GM21786 (cell line): Measurements from ENCODE around the gene CFAP410.
"Not testable (repeated sequence)": the region's sequence is repeated elsewhere in the genome, so short reads cannot be mapped to it uniquely, and the experiment has no call there.

Experiments
- ATAC-seq: cut with Tn5 transposase; IDR thresholded peaks from one replicate; pipeline ENCODE4 v1.9.1; 2021; ENCODE audit not compliant: unreplicated experiment

Gene CFAP410

DNA sequence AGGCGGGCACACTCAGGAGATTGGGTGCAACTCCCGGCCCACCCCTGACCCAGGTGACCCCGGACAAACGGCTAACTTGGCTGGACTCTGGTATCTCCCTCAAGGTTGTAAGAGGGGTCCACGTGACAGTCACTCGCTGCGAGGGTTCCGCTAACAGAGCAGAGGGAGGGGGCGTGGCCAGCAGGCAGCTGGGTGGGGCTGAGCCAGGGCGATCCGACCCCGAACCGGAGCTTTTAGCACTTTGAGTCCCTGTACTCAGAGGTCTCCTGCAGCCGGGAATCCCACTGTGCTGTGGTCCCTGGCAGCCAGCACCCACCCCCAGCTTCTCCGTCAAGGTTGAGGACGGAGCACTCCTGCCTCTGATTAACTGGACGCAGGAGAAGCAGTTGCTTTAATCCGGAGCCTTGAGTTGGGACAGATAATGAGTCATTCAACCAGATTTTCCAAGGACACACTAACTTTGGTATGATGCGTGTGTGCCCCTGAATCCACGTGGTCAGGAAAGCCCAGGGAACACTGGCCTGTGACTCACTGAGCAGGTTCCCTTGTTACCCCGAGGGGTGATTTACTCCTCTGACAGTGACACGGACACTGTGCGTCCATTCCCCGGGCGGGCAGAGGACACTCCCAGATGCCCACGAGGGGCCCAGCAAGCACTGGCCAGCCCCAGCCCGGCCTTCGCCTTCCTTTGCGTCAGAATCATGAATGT lies 31.0 kb upstream of the CFAP410 start:
- ATAC-seq: no peak

DNA sequence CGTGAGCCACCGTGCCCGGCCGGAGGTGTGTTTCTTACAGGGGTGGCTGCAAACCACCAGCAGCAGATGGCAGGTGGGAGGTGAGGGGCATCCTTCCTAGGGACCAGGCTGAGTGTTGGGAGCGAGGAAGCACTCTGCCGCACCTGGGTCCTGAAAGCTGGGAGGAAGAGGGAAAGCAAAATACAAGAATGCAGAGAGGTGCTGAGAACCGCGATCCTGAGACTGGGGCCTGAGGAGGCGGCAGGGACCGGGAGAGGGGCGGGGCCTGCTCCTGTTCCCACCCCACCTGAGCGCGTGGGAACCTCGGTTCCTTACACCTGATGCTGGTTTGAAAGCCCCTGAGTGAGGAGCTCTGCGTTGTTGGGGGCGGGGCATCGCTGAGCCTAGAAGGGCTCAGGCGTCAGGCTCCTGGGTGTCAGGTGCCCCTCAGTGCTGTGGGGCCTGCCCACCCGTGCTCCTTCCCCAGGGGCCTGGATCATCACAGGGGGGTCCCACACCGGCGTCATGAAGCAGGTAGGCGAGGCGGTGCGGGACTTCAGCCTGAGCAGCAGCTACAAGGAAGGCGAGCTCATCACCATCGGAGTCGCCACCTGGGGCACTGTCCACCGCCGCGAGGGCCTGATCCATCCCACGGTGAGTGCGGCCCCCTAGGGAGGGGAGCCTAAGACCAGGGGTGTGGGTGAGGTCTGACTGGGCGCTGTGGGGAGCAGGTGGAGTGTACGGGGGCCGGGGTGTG lies 29.7 kb upstream of the CFAP410 start:
- ATAC-seq: no peak

DNA sequence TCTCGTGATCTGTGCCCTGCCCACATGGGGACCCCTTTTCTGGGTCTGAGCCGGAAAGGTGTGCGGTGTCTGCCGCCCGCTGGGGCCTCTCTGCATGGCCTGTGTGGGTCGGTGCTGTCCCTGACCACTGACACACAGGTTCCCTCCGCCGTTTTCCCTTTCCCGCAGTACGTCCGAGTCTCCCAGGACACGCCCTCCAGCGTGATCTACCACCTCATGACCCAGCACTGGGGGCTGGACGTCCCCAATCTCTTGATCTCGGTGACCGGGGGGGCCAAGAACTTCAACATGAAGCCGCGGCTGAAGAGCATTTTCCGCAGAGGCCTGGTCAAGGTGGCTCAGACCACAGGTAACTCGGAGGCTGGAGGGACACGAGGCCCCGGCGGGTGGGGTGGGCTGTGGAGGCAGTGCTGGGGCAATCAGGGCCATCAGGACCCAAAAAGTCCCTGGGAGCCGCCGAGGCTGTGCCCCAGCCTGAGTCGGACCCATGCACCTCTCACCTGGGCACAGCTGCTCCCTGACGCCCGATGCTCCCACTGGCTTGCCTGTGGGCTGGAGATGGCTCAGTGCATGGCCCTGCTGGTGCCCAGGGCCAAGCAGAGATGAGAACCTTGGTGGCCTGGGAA lies 27.5 kb upstream of the CFAP410 start:
- ATAC-seq: no peak

DNA sequence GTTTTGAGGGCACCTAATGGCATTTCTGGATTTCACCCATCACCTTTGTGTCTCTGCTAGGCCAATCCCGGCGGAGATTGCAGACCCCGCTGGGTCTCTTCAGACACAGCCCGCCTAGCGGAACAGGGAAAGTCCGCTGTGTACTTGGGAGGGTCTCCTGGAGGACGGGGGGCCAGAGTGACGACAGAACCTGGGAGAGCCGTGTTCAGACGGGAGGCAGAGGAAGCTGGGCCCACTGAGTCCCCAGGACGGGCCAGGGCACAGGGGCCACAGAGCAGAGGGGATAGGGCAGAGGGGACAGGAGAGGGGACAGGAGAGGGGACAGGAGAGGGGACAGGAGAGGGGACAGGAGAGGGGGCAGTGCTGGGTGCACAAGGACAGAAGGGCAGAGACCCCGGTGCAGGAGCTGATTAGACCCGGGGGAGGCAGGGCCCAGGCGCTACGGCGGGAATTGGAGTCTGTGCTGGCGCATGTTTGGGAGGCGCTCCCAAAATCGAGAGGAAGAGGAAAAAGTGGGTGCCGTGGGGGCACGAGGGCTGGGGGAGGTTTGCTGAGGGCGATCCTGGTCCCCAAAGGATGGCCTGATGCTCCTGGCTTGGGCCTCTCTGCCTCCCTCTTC lies 26.9 kb upstream of the CFAP410 start:
- ATAC-seq: no peak

DNA sequence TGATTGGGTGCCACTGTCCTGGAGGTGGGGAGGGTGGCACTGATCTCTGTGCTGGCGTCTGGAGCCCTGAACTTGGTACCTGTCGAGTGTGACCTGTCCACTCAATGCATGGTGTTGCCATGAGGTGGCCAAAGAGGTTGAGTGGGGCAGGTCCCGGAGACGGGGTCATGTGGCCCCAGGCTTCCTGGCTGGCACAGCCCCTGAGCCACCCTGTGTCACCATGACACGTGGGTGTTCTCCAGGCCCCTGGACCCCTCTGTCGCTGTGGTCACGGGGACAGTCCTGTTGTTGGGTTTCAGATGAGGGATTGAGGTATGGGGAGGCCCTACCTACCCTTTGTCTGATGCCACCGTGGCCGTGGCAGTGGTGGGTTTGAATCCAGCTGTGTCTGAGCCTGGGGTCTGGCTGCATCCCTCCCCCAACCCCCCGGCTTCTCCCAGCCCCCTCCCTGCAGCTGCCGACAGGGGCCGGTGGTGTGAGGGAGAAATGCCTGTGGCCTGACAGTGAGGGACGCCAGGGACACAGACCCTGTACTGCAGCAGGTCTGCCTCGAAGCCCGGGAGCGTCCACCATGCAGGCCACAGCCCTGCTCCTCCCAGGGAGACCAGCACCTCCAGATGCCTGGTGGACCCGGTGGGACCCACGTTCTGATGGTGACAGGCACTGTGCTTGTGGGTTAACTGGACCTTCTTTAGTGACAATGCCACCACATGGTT lies 26.2 kb upstream of the CFAP410 start:
- ATAC-seq: no peak

DNA sequence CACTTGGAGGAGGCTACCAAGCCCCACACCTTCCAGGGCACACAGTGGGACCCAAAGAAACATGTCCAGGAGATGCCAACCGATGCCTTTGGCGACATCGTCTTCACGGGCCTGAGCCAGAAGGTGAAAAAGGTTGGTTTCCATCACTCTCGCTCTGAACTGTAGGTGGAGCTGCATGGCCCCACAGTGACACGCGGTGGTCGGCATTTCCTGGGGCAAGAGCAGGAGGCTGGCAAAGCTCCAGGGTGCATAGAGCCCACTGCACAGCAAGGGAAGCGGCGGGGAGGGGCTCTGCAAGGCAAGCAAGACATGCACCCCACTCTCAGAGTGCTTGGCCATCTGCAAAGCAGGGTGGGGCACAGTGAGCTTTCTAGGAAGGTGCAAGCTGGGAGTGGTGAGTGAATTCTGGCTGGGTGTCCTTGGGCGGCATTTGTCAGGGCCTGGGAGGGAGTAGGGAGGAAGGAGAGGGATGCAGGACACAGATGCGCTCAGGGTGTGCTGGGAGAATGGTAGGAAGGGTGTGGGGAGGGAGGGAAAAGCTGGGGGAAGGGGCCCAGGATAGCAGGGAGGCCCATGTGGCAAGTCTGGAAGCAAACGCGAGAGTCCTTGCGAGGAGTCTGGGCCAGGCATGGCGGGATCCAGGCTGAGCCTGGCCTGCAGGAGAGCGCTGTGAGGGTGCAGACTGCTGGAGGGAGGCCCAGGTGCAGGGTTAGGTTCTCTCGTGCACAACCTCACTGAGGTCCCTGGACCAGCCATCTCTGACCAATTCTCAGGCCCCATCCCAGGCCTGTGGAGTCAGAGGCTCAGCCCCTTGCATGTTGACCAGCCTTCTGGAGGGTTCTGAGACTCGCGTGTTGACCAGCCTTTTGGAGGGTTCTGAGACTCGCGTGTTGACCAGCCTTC lies 25.2 kb upstream of the CFAP410 start:
- ATAC-seq: no peak

DNA sequence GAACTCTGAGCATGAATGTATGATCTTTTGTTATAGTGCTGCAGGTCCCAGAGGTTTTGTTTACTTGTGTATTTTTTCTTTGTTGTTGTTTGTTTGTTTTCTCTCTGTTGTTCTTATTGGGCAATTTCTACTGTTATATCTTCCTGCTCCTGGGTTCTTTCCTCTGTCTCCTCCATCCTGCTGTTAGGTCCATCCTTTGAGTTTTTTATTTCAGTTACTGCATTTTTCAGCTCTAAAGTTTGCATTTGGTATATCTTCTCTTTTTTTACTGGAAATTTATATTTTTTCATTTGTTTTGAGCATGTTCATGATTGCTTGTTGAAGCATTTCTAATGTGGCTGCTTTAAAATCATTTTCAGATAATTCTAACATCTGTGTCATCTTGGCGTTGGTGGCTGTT lies 24.1 kb upstream of the CFAP410 start:
- ATAC-seq: no peak

DNA sequence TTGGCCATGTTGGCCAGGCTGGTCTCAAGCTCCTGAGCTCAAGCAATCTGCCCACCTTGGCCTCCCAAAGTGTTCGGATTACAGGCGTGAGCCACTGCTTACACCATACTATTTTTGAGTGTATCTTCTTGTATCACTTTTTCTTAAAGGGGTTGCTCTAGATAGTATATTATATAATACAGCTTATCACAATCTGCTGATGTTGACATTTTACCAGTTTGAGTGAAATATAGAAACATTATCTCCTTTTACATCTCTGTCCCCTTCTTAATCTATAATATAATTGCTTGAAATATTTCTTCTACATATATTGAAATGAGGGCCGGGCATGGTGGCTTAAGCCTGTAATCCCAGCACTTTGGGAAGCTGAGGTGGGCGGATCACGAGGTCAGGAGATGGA lies 22.7 kb upstream of the CFAP410 start:
- not testable (repeated sequence) for ATAC-seq

DNA sequence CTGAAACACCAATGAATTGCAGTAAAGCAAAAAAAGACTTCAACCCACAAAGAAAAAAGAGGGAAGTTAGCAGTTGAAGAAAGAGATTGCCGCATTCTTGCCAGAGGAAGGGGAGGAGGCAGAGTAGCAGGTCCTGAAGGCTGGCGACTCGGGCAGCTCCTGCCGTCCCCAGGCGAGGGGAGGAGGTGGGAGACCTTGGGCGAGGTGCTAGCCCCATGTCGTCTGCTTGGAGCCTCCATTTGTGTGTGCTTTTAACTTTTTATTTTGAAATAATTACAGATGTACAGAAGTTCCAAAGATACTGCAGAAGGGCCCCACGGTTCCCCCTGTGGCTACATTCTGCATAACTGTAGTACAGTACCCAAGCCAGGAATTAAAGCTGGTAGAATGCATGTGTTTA lies 21.0 kb upstream of the CFAP410 start:
- ATAC-seq: no peak

DNA sequence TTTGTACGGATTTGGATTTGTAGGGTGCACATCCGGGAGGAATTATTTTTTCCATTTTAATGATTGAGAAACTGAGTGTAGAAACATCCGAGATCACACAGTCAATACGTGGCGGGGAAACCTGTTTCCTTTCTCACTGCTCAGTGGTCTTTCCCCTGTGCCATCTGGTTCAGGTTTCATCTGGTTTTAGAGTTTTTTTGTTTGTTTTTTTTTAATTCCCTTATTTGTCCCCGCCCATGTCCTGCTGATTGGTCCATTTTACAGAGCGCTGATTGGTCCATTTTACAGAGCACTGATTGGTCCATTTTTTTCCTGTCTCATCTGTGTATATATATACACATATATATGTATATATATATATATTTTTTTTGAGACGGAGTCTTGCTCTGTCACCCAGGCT lies 20.2 kb upstream of the CFAP410 start:
- ATAC-seq: no peak

DNA sequence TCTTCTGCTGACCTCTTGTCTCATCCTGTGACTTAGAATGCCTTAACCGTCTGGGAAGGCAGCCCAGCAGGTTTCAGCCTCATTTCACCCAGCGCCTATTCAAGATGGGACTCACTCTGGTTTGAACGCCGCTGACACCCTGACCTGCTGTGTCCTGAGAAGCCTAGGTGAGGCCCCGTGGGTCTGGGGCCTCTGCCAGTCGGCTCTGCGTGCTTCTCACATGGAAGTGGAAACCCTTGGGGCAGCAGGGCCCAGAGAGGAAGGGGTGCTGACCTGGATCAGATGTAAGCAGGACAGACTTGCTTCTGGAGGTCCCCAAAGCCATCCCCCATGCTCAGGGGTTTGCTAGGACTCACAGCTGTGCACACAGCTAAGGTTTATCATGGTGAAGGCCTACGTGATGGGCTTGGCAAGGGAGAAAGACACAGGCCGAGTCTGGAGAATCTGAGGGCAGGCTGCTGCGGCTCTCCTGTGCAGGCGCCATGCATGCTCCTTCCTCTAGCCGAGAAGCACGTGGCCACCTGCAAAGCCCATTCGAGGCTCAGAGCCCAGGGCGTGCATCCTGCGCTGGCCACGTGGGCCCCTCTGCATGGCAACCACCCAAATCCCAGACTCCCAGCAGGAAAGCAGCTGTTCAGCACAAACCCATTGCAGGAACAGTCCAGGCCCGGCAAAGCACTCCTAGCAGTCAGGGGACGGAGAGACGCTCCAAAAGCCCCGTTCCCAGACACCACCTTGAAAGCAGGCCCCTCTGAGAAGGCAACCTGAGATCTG lies 18.1 kb upstream of the CFAP410 start:
- ATAC-seq: no peak

DNA sequence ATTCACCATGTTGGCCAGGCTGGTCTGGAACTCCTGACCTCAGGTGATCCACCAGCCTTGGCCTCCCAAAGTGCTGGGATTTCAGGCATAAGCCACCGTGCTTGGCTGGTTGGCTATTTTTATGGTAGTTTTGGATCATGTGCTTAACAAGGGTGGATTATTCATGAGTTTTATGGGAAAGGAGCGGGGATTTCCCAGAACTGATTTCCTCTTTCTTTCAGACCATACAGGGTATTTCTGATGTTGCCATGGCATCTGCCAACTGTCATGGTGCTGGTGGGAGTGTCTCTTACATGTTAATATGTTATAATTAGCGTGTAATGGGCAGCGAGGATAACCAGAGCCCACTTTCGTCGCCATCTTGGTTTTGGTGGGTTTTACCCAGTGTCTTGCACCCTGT lies 17.4 kb upstream of the CFAP410 start:
- ATAC-seq: no peak

DNA sequence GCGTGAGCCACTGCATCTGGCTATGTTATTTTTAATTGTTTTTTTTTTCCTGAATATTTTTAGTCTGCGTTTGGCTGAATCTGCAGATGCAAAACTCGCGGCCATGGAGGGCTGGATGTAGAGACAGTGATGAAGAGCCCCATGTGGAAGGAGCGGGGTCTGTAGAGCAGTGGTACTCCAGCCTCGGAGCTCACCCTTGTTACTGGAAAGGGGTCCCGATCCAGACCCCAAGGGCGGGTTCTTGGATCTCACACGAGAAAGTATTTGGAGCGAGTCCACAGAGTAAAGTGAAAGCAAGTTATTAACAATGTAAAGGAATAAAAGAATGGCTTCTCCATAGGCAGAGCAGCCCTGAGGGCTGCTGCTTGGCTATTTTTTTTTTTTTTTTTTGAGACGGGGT lies 17.0 kb upstream of the CFAP410 start:
- no peak for ATAC-seq

DNA sequence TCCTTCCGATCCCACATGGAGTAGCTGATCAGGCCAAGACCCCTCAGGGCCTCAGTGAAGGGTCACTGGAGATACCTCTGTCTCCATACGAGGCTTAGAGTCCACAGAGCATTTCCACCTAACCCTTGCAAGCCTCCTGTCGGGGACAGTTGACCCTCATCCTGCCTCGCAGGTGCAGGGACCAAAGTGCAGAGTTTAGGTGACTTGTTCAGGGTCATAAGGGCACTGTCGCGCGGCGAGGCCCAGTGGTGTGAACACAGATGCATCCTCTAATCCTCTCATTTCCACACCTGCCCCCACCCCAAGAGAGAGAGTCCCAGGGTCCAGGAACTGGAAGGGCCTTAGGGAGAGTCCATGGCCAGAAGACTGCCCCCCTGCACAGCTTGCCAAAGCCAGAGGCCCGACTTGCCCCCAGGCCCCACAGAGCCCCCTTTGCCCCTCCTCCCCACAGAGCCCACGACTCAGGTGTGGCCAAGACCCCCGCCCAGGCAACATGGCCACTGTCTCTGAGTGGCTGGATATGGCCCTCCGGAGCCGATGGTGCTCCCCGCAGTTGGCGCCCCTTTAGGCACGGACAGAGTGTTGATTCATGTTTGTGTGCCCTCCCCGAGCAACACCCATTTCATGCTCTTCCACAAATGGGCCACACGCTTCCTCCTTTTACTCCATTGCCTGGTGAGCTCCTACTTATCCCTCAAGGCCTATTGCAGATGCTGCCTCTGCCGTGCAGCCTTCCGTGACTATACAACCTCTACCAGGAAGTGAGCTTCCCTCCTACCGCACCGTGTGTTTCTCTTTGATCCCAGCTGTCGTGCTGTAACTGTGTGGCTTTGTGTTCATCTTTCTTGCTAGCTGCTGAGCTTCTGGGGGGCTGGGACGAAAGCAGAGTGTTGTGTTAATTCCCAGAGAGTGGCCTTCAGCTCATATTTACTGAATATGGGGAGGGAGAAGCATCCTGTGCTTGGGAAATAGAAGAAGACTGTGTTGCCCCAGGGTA lies 15.9 kb upstream of the CFAP410 start:
- no peak for ATAC-seq

DNA sequence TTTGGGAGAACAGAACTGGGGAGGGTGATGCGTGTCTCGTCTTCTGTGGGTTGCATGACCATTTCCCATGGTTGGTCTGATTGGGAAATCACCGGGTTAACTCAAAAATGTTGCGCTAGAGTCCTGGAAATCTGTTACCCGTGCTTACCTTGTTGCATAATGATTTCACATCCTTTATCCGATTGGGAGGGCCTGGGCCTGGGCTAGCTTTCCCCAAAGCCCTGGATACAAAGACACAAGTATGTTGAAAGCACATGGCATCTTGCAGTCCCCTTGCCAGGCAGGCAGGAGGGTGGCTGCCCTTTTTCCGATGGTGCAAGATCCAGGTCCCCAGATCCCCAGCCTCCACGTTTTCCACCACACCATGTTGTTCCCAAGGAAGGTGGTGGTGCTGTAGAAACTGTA lies 14.8 kb upstream of the CFAP410 start:
- ATAC-seq: no peak

DNA sequence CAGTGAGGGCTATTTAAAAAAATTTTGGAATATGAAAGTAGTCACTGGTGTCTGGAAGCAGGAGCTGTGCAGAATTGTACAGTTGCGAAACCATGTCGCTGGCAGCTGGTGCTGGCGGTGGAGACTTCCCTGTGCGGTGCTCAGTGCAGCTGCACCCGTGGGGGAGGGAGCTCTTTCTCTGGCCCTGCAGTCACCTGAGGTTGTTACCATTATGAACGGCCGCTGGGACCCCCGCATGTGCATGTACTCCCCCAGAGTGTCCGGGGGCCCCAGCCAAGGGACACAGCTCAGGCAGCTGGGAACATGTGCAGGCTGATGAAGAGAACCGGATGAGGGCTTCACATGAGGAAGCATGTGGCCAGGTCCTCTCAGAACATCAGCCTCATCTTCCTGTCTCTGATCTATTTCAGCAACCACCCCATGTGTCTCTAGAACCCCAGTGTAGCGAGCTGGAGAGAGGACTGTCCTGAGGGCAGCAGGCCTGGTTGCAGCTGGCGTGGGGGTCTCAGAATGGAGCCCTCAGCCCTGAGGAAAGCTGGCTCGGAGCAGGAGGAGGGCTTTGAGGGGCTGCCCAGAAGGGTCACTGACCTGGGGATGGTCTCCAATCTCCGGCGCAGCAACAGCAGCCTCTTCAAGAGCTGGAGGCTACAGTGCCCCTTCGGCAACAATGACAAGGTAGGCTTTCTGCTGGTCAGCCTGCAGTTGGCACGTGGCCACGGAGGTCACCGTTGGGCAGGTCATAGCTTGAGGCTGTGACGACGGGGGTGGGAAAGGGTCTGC lies 14.2 kb upstream of the CFAP410 start, which contains the start of gene TRPM2:
TRPM2 (plus strand) TSS at position 431 of the 780 bp plus-strand sequence; CDS start at position 511, 80 bp downstream.
- peak; percentile 53 for ATAC-seq

DNA sequence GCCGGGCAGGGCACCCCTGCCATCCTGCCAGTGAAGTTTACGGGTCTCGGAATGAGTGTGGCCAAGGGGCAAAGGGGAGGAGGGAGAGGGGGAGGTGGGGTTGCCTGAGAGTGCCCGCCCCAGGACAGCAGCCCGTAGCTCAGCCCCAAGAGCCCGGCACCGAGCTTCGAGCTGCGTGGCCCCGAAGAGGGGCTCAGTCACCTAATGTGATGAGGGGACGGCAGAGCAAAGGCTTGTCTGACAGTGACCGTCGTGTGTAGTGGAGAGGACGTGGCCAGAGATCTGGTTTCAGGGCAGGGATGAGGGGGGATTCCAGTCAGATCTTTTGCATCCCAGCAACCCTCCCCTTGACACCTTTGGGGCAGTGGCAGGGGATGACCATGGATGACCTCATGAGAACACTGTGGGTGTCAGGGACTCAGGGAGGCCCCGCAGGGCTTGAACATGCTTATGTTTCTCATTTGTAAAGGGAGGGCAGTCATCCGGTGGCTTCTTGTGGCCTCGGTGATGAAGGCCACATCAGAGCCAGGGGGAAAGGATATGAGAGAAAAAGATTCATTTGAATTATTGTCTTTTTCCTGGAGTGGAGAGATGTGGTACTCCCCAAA lies 13.2 kb upstream of the CFAP410 start:
- ATAC-seq: no peak
